GM18526 (cell line): ENCODE results near the gene GRIK4.

Source experiments
- POLR2A ChIP-seq: IDR thresholded peaks from 3 replicates; pipeline ENCODE4 v1.6.1; 2011; ENCODE audit not compliant: insufficient read length; ENCODE audit errors: extremely low read depth

Gene GRIK4

DNA sequence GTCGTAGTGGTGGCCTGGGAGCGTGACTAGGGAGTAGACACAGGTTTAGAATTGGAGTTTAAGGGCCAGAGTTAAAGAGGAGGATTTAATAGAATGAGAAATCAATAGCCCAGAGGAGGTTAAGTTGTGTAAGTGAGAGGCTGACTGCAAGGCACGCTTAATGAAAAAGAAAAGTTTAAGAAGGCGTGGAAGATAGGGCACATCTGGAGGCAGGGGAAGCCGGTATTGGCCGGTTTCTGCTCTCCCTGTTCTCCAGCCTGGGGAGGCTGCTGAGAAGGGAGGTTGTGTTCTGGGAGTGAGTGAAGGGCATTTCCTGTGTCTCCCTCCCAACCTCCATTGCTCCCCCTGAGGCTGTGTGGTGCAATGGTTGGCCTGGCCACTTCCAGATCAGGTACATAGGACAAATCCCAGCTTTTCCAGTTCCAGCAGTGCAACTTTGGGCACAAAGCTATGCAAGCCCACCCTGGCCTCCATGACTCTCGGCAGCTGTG is 6.3 kb downstream of the GRIK4 start:
- no peak for TF ChIP-seq POLR2A

DNA sequence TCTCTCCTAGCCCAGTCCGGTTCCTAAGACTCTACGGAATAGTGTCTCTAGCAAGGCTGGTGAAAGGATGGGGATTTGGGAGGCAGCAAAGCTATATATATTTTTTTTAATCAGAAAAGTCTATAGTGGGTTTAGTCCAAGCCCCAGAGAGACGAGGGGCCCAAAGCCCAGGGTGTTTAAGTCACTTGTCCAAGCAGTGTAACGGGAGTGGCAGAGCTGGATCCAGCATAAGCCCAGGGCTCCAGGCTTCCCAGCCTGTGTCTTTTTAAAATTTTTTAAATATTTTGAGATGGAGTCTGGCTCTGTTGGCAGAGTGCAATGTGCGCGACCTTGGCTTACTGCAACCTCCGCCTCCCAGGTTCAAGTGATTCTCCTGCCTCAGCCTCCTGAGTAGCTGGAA is 6.8 kb downstream of the GRIK4 start:
- no peak for TF ChIP-seq POLR2A

DNA sequence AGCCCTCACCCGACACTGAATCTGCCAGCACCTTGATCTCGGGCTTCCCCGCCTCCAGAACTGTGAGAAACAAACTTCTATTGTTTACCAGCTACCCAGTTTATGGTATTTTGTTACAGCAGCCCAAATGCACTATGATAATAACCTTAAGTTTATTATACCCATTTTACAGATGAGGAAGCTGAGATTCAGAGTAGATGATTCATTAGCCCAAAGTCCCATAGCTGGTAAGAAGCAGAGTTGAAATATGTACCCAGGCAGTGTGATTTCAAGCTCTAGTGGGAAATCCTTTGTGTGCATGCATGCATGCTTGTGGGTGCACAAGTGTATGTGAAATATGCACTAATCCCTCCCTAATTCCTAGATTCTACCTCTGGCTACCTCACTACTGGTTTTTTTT is 7.9 kb downstream of the GRIK4 start:
- TF ChIP-seq POLR2A, result no peak

DNA sequence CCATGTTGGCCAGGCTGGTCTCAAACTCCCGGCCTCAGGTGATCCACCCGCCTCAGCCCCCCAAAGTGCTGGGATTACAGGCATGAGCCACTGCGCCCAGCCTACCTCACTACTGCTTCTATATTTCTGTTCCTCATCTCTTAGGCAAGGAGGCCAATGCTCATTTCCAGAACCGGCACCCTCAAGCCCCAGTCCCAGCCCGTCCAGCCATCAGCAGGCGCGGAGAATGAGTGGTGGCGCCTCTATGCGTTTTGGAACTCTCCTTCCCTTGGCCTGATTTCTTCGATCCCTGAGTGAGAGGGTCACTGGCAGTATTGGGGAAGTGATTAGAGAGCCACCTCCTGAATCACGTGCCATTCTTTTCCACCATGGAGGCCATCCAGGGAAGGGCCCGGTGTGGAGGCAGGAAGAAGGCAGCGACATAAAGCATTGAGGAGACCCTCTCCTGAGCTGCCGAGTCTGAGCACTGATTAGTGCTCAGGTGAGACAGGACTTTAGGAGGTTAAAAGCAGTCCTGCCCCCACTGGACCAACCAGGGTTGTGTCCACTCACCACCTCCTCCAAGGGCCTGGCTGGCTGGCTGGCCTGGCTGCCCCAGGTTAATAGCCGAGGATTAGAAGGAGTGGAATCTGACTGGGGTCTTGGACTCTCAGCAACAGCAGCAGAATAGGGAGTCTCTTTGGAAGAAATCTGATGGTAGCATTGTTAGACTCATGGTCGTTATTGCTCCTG is 8.7 kb downstream of the GRIK4 start:
- TF ChIP-seq POLR2A, result no peak

DNA sequence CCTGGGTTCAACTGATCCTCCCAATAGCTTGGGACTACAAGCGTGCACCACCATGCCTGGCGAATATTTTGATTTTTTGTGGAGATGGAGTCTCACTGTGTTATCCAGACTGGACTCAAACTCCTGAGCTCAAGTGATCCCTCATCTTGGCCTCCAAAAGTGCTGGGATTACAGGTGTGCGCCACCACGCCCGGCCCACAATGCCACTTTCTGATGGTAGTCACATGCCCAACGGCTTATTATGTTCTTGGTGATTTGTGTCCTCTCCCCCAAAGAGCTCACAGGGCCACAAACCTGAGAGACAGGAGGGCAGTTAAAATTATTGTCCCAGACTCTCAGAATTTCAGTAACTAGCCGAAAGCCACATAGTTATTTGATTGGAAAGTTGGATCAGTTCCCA is 9.6 kb downstream of the GRIK4 start:
- no peak for TF ChIP-seq POLR2A

DNA sequence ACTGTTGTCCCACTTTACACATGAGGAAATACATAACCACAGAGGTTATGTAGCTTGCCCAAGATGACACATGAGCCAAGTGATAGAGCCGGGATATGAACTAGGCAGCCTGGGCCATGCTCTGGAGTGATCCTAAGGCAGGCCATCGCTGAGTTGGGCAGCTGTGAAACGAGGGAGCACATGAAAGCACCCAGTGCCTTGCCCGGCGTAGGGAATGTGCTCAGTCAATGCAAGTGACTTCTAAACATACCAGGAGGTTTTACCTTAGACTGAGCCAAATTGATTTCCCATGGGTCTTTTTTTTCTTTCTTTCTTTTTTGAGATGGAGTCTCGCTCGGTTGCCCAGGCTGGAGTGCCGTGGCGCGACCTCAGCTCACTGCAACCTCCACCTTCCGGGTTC is 10.5 kb downstream of the GRIK4 start:
- no peak for TF ChIP-seq POLR2A

DNA sequence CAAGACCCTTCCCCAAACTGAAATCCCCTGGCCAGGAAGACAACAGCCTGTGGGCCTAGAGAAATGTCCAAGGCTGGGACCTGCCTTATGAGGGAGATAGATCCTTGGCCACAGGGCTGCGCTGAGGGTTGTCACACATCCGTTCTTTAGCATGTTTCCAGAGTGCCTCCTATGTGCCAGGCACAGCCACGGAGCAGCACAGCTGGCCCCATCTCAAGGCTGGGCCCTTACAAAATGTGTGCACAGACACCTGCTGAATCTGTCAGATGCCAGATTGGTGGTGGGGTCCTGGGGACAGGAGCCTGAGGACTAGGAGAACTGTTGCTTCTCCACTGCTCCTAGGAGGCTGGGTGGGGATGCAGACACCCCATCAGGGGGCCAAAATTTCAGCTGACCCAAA is 11.2 kb downstream of the GRIK4 start:
- no peak for TF ChIP-seq POLR2A

DNA sequence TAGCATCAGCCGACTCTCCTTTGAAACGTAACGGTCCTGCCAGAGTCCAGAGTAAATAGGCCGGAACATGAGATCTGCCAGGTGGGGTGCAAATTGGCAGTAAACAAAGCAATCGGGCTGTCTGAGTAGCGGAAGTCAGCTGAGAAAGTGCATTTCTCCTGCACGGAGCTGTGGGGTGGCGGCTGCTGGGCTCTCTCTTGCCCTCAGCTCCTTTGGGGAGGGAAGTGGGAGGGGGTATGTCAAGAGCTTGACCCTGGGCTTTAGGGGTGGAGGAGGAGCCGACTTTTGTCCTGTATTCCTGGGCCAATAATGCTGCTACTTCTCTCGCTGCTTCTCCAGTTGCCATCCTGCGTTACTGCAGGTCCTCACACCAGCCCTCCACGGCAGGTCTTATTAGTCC is 11.6 kb downstream of the GRIK4 start:
- TF ChIP-seq POLR2A, result no peak

DNA sequence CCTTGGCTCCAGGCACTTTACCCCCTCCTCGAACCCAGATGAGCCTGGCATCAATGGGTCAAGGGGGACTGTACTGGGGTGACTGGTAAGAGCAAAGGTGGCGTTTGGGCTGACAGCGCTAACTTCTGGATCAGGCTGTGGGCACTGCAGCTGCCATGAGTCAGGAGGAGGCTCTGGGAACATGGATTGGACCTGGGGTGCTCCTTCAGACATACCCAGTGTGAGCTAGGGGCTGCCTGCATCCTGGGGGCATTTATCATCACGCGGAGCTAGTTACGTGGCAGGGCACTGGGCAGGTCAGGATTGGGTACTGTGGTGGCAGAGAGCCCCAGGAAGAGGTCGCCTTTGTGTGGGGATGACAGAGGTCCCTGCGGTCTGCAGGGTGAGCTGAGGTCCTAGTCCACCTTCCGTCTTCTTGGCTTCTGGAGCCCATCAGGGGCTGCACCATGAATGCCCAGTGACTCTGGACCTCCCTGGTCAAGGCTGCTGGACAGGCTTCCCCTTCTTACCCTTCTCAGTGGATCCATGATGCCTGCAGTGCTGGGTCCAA is 13.1 kb downstream of the GRIK4 start:
- no peak for TF ChIP-seq POLR2A

DNA sequence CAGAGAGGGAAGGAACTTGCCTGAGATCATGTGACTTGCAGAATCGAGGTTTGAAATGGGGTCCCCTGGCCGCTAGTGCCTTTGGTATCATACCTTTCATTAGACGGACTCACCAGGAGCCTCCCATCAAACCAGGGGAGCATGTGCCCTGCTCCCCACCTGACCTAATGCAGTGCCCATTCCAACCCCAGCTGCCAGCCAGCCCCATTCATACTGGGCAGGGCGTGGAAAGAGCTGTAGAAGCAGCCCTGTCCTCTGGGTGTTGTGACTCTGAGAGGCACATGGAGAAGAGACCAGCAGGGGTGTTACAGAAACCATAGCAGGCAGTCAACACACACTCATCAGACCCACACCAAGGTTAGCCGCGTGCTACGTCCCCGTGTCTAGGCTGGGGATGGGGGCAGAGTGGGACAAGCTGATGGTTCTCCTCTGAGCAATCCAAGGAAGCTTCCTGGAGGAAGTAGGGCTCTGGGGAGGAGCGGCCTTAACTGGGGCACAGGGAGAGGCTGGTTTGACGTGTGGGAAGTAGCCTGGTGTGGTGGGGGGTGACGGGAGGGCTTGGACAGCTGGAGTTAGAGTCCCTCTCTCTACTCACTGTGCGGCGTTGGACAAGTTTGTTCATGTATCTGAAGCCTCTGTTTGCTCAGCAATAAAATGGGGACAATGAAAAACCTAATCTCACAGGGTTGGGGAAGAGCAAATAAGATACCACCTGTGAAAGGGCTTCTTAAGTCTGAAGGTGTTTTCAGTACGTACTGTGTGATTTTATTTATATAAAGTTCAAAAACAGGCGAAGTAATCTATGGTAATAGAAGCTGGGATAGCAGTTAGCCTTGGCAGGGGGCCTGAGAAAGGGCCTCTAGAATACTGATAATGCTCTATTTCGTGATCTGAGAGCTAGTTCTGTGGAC is 14.0 kb downstream of the GRIK4 start:
- no peak for TF ChIP-seq POLR2A

DNA sequence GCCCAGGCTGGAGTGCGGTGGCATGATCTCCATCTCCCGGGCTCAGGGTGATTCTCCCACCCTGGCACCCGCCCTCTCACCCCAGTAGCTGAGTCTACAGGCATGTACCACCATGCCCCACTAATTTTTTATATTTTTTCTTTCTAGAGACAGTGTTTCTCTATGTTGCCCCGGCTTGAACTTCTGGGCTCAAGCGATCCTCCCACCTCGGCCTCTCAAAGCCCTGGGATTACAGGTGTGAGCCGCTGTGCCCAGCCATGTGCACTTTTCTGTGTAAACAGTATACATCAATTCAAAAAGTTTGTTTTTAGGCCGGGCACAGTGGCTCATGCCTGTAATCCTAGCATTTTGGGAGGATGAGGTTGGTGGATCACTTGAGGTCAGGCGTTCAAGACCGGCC is 14.7 kb downstream of the GRIK4 start:
- TF ChIP-seq POLR2A, result no peak

DNA sequence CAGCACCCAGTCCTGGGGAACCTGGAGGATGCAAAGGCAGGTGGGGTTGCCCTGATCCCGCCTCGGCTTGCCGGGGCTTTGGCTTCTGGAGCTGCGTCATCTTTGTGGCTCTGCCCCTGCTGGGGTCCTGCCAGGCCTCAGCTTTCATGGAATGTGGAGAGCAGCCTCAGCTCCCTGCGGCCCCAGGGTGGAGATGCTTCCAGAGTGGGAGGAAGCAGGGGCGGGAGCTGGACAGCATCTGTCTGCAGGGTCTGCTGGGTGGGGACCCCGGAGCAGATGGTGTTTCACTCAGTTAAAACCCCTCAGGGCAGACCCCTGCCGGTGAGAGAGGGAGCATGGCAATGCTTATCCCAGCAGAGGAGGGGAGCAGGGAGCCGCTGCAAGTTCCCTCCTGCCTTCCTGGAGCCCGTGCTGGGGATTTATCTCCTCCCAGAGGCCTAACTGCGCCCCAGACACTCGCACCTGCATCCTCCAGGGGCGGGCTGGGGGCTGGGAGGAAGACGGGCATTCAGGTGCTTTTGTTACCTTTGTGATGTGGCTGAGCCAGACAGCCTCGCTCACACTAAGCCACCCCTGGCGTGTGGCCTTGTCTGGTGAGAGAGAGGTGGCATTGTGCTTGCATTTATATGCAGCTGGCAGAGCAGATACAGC is 15.7 kb downstream of the GRIK4 start:
- no peak for TF ChIP-seq POLR2A

DNA sequence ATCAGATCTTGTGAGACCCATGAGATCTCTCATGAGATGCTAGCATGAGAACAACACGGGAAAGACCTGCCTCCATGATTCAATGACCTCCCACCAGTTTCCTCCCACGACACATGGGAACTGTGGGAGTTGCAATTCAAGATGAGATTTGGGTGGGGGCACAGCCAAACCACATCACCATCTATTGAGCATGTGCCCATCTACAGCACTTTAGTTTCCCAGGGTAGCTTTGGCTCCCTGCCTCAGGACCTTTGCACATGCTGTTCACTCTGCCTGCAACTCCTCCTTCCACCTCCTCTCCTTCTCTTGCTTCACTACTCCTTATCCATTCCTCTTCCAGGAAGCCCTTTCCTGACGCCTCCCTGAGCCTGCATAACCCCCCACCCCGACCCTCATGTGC is 17.2 kb downstream of the GRIK4 start:
- no peak for TF ChIP-seq POLR2A

DNA sequence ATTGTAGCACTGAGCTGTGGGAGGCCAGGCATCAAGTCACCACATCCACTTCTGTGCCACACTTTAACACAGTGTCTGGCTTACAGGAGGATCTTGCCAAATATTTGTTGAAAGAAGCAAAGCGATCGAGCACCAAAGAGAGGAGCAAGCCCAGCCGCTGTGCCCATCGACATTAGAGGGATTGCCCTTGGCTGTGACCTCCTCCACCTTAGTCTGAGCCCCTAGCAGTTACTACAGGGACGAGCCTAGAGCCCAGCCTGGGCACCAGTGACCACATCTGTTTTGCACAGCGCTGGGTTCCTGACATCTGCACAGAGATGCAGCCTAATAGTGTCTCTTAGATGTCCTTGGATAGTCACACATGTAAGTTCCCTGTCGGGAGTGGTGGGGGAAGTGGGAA is 17.7 kb downstream of the GRIK4 start:
- TF ChIP-seq POLR2A, result no peak

DNA sequence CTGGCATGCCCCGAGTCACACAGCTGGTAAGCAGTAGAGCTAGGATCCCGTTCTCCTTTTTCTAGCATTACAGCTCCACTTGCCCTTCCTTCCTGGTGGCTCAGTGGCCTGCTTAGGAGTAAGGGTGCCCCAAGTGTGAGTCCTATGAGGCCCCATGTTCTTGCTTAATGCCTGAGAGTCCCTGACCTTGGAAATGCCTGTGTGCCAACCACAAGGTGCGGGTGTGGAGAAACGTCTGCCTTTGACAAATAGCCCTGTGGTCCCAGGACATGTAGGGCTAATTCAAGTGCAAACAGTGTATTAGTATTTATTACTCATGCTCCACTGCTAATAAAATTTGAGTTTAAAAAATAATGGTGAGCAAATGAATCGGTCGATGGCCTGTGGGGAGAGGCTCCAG is 18.4 kb downstream of the GRIK4 start:
- no peak for TF ChIP-seq POLR2A

DNA sequence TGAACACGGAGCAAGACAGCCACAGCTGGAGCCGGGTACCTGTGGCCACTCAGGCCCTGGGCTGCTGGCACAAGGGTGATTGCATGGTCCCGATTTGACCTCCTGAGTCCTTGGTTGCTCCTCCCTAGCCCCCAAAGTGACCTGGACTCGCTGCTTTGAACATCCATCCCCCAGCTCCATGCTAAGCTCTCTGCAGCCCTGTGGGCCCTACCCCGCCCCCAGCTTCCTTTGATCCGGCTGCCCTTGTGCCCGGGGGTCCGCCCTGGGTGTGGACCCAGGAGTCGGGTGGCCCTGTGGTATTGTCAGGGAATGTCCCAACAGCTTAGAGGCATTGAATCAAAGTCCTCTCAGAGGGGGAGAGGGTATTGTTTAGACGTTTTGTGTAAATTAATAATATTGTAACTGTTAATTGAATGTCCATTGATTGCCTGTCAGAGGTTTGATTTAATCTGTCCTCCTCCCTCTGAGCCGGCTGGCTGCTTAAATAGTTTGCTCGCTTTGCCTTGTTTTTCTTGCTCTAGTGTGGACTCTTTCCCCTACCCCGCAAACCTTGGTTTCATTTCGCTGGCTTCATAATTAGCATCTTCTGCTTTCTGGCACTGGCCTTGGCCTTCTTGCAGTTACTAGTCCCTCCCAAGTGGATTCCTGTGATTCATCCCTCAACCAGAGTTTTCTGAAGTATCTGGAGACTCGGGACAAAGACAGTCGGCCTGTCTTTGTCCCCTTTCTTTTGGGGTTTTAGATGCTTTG is 20.7 kb downstream of the GRIK4 start:
- no peak for TF ChIP-seq POLR2A

DNA sequence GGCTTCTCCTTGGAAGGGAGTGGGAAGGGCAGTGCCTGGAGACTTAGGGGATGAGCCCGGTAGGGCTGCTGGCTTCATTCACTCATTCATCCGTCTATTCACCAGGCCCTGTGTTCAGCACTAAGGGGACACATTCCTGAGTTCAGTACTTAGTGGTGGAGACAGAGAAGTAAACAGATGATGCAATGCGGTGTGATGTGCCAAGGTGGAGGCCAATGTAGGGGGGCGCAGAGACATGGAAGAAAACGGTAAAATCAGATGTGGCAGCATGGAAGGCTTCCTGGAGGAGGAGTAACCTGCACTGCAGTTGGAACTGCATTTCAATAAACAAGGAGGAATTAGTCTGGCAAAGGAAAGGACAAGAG is 21.3 kb downstream of the GRIK4 start:
- no peak for TF ChIP-seq POLR2A
